ENCODE results near the gene PPIL1.

DNA sequence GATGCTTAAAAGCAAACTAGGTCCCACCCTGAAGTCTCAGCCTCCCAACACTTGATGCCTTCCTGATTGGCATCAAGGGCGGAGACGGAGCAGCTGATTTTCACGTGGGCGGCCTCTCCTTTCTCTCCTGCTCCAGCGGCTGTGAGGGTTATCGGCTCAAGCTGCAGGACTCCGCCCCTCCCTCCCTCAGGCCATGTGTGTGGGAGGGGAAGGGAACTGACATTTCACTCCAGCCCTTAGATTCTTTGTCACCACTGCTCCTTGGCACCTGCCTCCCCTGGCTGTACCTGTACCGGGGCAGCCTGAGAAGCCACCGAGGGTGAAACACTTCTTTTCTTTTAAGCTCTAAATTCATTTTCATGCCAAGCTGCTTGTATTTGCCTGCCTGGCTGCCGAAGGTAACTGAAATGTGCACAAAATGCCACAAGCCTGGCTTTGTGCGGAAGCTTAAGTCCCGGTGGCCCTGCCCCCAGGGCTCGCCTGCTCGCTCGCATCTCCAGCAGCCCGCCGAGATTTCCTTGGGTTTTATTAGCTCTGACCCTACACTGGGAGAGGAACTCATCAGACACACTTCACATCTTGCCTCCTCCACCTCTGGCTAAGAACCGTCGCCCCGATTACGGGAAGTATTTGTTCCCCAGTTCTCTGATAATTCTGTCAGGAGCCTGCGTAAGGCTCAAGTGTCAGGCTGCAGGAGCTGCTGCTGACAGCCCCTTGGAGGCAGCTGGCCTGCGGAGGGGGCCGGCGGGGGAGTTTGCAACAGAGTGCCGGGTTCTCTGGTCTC is 25.8 kb downstream of the PPIL1 start:
- no peak for TF ChIP-seq YY1 (IDR thresholded peaks at IDR 0.05; ENCODE audit: low read depth)
- no peak for TF ChIP-seq EP300 (IDR thresholded peaks at IDR 0.05; ENCODE audit: borderline replicate concordance)
- TF ChIP-seq TAF1 (IDR thresholded peaks at IDR 0.05; ENCODE audit: low read depth): no peak
- TF ChIP-seq REST (IDR thresholded peaks at IDR 0.05; ENCODE audit: low read depth): no peak
- no peak for TF ChIP-seq NFIC (IDR thresholded peaks at IDR 0.05)
- TF ChIP-seq CEBPB (IDR thresholded peaks at IDR 0.05): no peak
